GM18511 (cell line): ENCODE measurements around the gene DMXL1.
"Not testable (repeated sequence)": the region's sequence is repeated elsewhere in the genome, so short reads cannot be mapped to it uniquely, and the experiment has no call there.

Experiments
- ATAC-seq: cut with Tn5 transposase; IDR thresholded peaks from one replicate; pipeline ENCODE4 v1.9.1; 2021; ENCODE audit warnings: mild to moderate bottlenecking, moderate library complexity; ENCODE audit not compliant: unreplicated experiment

Gene DMXL1

GRCh38 chr5:119067450-119067849 is 3.4 kb upstream of the DMXL1 start:
- no peak for ATAC-seq

- peak; percentile 57 for ATAC-seq
These were observed 384 bp upstream of the DMXL1 start for GRCh38 chr5:119070578-119070827.

DNA sequence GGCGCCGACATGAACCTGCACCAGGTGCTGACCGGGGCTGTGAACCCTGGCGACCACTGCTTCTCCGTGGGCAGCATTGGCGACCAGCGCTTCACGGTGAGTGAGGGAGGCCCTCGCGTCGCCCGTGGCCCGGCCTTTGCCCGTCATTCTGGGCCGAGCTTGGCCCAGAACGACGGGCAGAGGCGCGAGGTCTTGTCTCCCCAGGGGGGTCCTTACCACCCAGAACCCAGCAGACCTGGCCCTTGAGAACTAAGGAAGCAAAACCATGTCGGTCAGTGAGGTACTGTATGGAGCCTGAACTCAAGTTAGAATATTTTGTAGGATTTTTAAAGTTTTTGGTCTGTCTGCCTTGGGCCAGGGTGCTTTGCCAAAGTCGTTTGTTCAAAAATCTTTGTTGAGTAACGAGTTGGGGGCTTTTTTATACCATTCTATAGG is 691 bp downstream of the DMXL1 start:
- ATAC-seq, result peak; percentile 8

- no peak for ATAC-seq
These were observed 1.6 kb downstream of the DMXL1 start for GRCh38 chr5:119072496-119072895.

DNA sequence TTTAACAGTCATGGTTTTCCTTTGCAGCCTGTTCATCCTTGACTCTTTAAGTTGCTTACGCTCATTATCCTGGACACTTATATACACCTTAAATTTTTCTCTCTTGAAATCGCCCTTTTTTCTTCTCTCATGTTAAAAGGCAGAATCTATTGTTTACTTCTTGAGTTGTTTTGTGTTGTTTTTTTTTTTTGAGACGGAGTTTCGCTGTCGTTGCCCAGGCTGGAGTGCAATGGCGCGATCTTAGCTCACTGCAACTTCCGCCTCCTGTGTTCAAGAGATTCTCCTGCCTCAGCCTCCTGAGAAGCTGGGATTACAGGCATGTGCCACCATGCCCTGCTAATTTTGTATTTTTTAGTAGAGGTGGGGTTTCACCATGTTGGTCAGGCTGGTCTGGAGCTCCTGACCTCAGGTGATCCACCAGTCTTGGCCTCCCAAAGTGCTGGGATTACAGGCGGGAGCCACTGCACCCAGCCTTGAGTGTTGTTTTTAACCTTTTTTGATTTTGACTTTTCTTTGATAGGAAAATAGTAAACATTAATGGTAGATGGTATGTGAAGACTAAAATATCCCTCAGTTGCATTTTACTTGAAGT is 3.0 kb downstream of the DMXL1 start:
- ATAC-seq, result not testable (repeated sequence)

DNA sequence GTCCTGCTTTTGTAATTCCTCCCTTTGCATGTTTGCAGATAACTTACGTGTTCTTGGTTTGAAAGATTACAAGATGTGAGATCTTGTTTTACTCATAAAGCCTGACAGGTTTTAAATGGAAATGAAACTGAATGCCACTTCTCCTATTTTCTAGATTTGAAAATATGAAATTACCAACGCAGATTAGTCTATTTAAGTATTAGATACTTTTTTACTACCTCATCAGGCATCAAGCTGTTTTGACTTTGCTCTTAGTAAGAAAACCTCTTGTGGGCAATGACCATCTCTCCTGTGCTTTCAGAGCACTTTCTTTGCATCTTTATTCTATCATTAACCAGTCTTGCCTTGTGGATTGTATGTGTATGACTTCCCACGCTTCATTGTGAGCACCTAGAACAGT is 3.5 kb downstream of the DMXL1 start:
- ATAC-seq, result peak; percentile 33

DNA sequence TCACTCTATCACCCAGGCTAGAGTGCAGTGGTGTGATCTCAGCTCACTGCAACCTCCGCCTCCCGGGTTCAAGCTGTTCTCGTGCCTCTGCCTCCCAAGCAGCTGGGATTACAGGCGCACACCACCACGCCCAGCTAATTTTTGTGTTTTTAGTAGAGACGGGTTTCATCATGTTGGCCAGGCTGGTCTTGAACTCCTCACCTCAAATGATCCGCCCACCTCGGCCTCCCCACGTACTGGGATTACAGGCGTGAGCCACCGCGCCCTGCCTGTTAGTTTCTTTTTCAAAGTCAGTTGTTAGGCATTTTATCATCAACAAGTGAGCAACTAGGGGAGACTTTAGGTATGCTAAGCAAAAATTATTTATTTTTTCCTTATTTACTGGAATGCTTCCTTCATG is 4.4 kb downstream of the DMXL1 start:
- ATAC-seq, result not testable (repeated sequence)

DNA sequence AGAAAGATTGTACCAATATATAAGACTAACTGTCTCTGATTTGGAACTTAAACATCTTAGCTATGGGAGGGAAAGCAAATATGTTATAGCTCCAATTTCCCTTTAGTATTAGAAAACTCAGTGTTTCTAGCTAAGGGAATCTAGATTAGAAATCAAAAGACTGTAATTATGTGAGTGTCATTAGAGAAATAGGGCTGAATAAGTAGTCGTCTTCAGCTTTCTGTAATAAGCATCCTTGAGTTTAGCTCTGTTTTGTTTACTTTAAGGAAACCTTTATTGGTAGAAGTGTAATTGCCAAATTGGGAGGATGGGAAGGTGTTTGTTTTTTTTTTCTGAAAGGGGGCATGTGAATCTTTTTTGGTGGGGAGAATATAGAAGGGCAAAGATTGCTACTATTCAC is 5.2 kb downstream of the DMXL1 start:
- ATAC-seq, result no peak

GRCh38 chr5:119077444-119077843 is 6.6 kb downstream of the DMXL1 start:
- no peak for ATAC-seq

- ATAC-seq, result no peak
These were observed 7.4 kb downstream of the DMXL1 start for GRCh38 chr5:119078071-119078846.

DNA sequence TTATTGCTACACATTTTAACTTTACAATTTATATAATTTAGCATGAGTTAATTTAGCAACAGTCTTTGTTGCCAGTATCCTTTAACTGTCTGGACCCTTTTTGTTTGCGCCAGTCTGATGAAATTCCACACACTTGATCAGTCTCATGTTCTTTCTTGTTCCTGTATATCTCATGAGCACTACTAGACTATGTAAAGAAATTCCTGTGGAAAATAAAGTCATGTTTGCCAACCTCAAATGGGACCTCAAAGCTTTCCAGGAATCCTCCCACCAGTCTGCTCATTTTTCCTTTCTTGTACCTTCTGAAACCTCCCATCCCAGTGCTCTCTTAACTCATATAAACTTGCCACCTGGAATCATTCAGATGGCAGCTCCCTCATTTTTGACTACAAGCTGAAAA is 8.0 kb downstream of the DMXL1 start:
- ATAC-seq, result no peak

DNA sequence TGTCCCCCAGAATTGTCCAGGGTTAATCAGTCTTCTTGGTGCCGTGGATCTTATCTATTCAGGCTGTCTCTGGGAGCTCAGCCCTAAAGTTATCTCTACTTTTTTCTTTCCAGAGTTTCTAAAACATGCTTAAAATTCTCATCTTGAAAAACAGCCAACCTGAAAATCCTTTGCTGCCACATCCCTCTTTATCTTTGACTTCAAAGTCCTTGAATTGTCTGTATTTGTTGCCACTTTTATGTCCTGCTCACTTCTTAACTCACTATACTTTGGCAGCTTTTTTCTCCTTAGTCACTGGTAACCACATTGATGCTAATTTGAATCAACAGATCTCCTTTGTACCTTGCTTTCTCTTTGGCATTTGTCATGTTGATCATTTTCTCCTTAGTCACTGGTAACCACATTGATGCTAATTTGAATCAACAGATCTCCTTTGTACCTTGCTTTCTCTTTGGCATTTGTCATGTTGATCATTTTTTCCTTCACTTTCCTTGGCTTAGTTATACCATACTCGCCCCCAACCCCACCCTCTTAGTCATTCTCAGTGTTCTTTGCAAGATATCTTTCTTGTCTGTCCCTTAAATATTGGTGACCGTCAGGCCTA is 8.5 kb downstream of the DMXL1 start:
- ATAC-seq, result peak; percentile 52

GRCh38 chr5:119080936-119081335 is 10.0 kb downstream of the DMXL1 start:
- no peak for ATAC-seq

- ATAC-seq, result no peak
These were observed 11.8 kb downstream of the DMXL1 start for GRCh38 chr5:119082691-119083090.

- peak; percentile 63 for ATAC-seq
These were observed 12.8 kb downstream of the DMXL1 start for GRCh38 chr5:119083679-119084078.

DNA sequence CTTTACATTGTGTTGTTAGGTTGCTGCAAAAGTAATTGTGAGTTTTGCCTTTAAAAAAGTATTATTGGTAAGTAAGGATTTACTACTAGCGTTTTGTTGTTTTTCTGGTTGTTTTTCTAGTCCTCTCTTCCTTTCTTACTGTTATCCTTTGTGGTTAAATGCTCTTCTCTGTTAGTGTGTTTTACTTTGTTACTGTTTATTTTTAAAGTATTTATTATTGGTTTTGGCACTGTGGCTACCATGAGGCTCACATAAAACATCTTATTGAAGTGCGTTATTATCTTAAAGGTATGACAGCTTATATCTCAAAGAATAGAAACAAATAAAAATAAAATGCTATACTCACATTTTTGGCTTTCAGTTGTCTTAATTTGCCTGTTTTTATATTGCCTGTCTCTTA is 17.6 kb downstream of the DMXL1 start:
- no peak for ATAC-seq

DNA sequence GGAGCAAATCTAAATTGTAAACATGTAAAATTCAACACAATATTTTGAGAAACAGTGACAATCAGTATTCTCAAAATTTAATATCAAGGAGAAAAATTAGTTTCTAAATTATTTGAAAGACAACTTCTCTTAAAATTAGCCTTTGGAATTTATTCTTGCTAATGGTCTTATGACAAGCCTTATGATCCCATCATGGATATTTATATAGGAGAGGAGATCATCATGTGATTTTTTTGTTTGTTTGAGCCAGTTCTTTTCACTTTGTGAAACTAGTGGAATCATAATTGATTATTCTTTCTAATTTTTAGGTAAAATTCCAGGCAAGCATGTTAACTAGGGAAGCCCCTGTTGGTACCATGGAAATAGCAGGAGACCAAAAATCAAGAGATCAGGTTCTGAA is 24.7 kb downstream of the DMXL1 start:
- no peak for ATAC-seq

- no peak for ATAC-seq
These were observed 35.1 kb downstream of the DMXL1 start for GRCh38 chr5:119105971-119106370.

DNA sequence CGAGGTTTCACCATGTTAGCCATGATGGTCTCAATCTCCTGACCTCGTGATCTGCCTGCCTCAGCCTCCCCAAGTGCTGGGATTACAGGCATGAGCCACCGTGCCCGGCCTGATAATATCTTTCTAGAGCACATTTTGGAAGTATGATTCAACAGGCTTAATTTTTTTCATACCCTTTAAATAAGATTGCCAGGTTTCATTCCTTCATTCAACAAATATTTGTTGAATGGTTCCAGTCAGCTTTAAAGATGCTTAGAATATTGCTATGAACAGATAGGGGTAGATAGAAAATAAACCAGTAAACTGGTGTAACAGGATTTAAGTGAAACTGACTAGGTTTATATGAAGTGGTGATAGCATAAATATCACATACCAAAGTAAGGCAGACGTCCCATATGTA is 41.3 kb downstream of the DMXL1 start:
- ATAC-seq, result no peak

- ATAC-seq, result no peak
These were observed 46.4 kb downstream of the DMXL1 start for GRCh38 chr5:119117237-119117636.

DNA sequence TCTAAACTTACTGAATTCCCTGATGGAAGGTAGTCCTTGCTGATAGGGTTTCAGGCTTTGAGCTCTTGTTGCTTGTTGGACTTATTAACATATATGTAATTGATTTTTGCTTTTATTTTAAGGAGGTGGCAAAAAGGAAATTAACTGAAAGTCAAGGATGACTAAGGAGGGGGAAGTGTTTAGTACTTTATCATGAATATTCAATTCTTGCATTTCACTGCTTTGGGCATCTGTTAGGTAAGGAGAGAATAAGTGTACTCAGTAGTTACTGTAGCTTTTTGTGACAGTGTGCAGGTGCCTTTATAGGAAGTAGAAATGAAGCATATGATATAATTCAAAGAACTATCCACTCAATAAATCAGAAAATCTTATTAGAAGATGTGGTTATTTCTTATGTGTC is 47.1 kb downstream of the DMXL1 start:
- no peak for ATAC-seq

DNA sequence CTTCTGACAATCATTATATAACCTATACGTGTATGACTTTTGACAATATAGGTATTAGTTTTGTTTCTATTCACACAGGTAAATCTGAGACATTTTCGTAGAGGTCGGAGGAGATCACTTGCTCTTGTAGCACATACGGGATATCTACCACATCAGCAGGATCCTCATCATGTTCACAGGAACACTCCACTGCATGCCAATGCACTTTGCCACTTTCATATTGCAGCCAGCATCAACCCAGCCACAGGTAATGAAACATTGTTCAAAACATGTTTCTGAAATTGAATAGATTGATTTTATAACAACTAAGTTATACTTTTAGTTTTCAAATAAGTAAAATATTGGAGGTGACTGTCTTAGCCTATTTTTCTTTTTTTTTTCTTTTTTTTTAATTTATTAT is 50.0 kb downstream of the DMXL1 start:
- ATAC-seq, result no peak

DNA sequence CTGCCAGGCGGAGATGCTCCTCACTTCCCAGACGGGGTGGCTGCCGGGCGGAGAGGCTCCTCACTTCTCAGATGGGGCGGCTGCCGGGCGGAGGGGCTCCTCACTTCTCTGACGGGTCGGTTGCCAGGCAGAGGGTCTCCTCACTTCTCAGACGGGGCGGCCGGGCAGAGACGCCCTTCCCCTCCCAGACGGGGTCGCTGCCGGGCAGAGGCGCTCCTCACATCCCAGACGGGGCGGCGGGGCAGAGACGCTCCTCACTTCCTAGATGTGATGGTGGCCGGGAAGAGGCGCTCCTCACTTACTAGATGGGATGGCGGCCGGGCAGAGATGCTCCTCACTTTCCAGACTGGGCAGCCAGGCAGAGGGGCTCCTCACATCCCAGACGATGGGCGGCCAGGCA is 51.6 kb downstream of the DMXL1 start:
- not testable (repeated sequence) for ATAC-seq
